Mucosa of descending colon (tissue), 3 donors: ENCODE results near the gene CEACAM18. TPM values are rescaled to one million over a fixed set of nuclear protein-coding genes. Genes with fewer than 3 reads are reported as not detected.

Experiments used
- ATAC-seq: fragments of 200-7000 bp; cut with Tn5 transposase; one replicate; pipeline ENCODE4 v1.9.1; 2020; ENCODE audit warnings: mild to moderate bottlenecking, moderate library complexity
- DNase-seq, 3 donors: peaks; one replicate each; pipeline ENCODE4 v3.0.0-alpha.2; 2020
- H3K36me3 ChIP-seq: fragments of 200-600 bp; one replicate; pipeline ENCODE4 v1.8.0; 2021; ENCODE audit warnings: low read depth, mild to moderate bottlenecking
- H3K4me1 ChIP-seq: fragments of 200-600 bp; one replicate; pipeline ENCODE4 v1.8.0; 2021; ENCODE audit warnings: low read depth, mild to moderate bottlenecking
- H3K4me3 ChIP-seq: fragments of 200-600 bp; one replicate; pipeline ENCODE4 v1.8.0; 2021; ENCODE audit warnings: mild to moderate bottlenecking
- H3K9me3 ChIP-seq: fragments of 200-600 bp; one replicate; pipeline ENCODE4 v1.8.0; 2021; ENCODE audit warnings: mild to moderate bottlenecking
- CTCF ChIP-seq: fragments of 200-600 bp; IDR thresholded peaks from one replicate; pipeline ENCODE4 v1.8.0; 2022; ENCODE audit warnings: antibody characterized with exemption, mild to moderate bottlenecking
- intact Hi-C, 2 donors: fragments of 100-400 bp; cut with DNase I in 1 of 2; cut with micrococcal nuclease in 1 of 2; formaldehyde crosslinking; loops; one replicate each; pipeline versions ENCODE4 v1.11.0 to v1.11.1; 2022; cut with DNase I, micrococcal nuclease
- total RNA-seq, 3 donors: library from RNA; stranded (reverse); fragmentation: NEBNext Ultra II Directional in 2 of 3; extraction: Animal tissue kit (Norgen Biotek cat#: 25700) in 2 of 3; gene quantifications; one replicate each; pipeline versions ENCODE4 v1.2.1 to v1.2.4, GENCODE V29; 2021 to 2023
- donor health status: DM: no; HTN: no; CAD: no; lungs with moderate emphysema.
- donor health status: DM: no; HTN: no; CAD: no.
- donor health status: DM: no; HTN: yes; CAD: no.

CEACAM18 gene
- total RNA-seq, 3 donors from 2014 or later = 0.58 TPM; not detected in 2

GRCh38 chr19:51448411-51449016 lies 29.8 kb upstream of the CEACAM18 start:
- H3K9me3 ChIP-seq = no peaks in the 10 kb centered on the region
- TF ChIP-seq CTCF = no peak
- intact Hi-C loops = no loop called here

GRCh38 chr19:51450730-51451307 lies 27.5 kb upstream of the CEACAM18 start:
- DNase-seq = no peak
- intact Hi-C loops = no loop called here

More at GRCh38 chr19:51448411-51449016, 29.8 kb upstream of the CEACAM18 start:
- Histone ChIP-seq H3K36me3 (no peaks in the 10 kb centered on the region), H3K4me3 (no peak overlapping the region), H3K4me1 (no peaks in the 10 kb centered on the region)
- no peak for ATAC-seq
- DNase-seq = no peak

GRCh38 chr19:51456541-51457290 lies 21.6 kb upstream of the CEACAM18 start:
- DNase-seq = no peak
- Histone ChIP-seq H3K36me3 (no peaks in the 10 kb centered on the region), H3K9me3 (no peaks in the 10 kb centered on the region), H3K4me1 (no peaks in the 10 kb centered on the region), H3K4me3 (no peak overlapping the region)
- intact Hi-C loops = no loop called here
- TF ChIP-seq CTCF = no peak
- ATAC-seq = no peak

More at GRCh38 chr19:51450730-51451307, 27.5 kb upstream of the CEACAM18 start:
- Histone ChIP-seq H3K36me3 (no peaks in the 10 kb centered on the region), H3K9me3 (no peaks in the 10 kb centered on the region), H3K4me1 (no peaks in the 10 kb centered on the region), H3K4me3 (no peak overlapping the region)
- no peak for ATAC-seq
- no peak for TF ChIP-seq CTCF

- TF ChIP-seq CTCF = no peak
- H3K4me3 ChIP-seq = no peak overlapping the region
- no peaks in the 10 kb centered on the region for H3K4me1 ChIP-seq
- no peaks in the 10 kb centered on the region for H3K36me3 ChIP-seq
- ATAC-seq (no peak), DNase-seq (no peak)
- intact Hi-C loops = no loop called here
- H3K9me3 ChIP-seq = no peaks in the 10 kb centered on the region
These were observed 20.9 kb upstream of the CEACAM18 start for GRCh38 chr19:51457351-51458013.

- Histone ChIP-seq H3K4me3 (no peak within 1 kb of the TSS), H3K36me3 (no peaks in the 10 kb centered on the region), H3K9me3 (no peaks in the 10 kb centered on the region), H3K4me1 (no peaks in the 10 kb centered on the region)
- intact Hi-C loops = no loop called here
- ATAC-seq = no peak
- no peak for DNase-seq
- no peak for TF ChIP-seq CTCF
These were observed 20.2 kb upstream of the CEACAM18 start, which contains the start of gene SIGLEC8 for GRCh38 chr19:51458051-51458645. TSS of gene SIGLEC8 (minus strand) at chr19:51458454. CDS start at chr19:51458387, 67 bp downstream.
